GM21447 (cell line): Measurements from ENCODE around the gene TNFRSF14.
"Not testable (repeated sequence)": the region's sequence is repeated elsewhere in the genome, so short reads cannot be mapped to it uniquely, and the experiment has no call there.

ENCODE experiments used
- ATAC-seq: cut with Tn5 transposase; IDR thresholded peaks from one replicate; pipeline ENCODE4 v1.9.1; 2021; ENCODE audit not compliant: unreplicated experiment

The TNFRSF14 gene

DNA sequence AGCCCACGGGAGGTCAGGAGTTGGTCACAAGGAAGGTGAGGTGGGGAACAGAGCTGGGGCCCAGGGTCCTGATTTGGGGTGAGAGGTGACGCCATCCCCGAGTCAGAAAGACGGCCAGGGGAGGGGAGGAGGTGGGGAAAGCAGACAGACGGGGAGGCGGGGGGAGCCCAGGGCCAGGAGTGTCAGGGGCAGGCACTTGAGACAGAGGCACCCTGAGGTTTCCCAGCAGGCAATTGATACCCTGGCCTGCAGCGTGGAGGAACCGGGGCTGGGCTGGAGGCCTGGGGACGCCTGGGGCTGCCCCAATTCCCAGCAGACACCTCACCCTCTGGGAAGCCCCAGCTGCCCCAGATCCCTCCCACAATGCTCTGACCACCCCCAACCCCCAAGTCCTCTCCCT is 3.1 kb upstream of the TNFRSF14 start:
- ATAC-seq: not testable (repeated sequence)

DNA sequence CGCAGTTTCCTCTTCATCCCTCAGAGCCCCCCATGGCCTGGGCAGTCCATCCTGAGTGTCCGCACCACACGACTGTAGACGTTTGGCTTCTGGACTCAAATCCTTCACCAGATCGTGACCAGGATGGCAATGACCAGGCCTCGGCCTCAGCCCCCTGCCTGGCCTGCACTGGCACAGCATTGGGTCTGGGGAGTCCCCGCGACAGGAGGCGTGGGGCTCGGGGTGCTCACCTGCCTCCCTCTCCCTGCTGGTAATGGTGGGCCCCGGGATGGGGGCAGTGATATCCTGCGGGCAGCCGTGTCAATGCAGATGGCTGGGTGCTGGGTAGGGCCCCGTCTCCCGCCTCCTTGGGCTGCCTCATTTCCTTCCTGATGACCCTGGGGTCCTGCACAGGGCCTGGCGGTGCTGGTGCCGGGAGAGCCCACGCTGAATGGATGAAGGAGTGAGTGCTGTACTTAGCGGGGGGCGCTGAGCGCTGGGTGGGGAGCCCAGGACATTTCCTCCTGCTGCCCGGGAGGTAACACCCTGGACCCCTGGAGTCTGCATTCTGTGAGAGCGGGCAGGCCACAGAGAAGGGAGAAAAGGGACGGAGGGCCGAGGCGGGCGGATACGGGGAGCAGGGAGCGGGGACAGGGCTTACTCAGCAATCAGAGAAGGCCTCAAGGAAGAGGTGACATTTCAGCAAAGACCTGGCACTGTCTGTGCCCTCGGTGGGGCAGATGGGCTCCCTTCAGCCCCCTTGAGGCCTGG is 2.1 kb upstream of the TNFRSF14 start:
- no peak for ATAC-seq

DNA sequence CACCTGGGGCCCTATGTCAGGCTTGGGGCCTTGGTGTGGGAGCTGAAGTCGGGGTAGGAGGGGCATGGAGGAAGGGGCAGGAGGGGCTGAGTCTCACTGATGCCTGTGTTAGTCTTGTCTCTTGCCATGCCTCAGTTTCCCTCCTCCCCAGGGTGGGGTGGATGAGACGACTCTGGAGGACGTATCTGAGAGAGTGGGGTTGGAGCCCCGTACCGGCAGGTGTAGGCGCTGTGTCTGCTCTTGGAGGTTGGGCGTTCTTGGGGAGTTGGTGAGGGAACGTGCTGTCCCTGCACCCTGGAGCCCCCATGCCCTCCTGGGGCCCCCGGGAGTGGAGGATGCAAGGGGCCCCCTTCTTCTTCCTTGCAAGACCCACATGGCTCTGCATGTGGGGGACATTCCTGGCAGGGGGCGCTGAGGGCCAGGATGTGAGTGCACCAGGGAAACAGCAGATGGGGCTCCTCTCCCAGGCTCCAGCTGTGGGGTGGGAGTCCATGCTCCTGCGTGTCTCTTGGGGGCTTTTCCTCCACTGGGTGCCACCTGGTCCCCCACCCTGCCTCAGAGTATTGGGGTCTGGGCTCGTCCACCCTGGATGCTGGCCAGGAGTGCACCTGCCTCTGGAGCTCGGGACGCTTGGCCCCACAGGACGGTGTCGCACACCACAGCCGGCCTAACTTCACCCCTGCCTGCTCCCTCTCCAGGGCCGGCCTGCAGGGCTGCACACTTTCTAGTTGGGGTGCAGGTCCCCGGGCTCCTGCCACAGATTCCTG is 1.4 kb upstream of the TNFRSF14 start:
- no peak for ATAC-seq

GRCh38 chr1:2555634-2556276 is 416 bp upstream of the TNFRSF14 start:
- peak; percentile 43 for ATAC-seq

DNA sequence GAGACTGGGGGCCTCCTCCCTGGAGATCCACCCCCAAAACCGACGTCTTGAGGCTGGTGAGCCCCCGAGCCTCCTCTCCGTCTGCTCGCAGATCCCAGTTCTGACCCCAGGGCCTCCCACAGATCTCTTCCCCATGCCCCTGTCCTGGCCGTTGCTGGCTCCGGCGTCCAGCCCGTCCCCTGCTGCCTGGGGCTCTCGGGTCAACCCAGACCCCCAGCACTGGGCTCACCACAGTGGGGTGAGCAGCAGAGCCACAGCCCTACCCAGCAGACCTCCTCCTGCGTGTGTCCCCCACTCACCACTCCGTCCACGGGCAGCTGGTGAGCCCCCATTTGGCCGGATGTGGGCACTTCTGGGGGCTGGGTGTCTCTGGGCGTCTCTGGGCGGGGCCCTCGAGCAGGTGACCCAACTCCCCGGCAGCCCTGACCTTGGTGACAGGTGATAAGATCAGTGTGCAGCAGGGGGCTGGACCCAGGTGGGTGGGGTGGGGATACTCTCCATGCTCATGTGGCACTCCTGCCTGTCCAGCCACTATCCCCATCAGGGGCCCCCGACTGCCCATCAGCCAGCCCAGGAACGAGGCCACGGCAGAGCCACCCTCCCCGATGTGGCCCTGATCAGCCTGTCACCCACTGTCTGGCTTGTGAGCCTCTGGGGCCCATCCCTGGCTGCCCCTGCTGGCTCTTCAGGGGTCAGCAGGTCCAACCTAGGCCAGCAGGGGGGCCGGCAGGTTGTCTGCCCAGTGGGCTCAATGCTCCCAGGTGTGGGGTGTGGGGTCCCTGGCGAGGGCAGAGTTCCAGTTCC is 709 bp downstream of the TNFRSF14 start:
- no peak for ATAC-seq

DNA sequence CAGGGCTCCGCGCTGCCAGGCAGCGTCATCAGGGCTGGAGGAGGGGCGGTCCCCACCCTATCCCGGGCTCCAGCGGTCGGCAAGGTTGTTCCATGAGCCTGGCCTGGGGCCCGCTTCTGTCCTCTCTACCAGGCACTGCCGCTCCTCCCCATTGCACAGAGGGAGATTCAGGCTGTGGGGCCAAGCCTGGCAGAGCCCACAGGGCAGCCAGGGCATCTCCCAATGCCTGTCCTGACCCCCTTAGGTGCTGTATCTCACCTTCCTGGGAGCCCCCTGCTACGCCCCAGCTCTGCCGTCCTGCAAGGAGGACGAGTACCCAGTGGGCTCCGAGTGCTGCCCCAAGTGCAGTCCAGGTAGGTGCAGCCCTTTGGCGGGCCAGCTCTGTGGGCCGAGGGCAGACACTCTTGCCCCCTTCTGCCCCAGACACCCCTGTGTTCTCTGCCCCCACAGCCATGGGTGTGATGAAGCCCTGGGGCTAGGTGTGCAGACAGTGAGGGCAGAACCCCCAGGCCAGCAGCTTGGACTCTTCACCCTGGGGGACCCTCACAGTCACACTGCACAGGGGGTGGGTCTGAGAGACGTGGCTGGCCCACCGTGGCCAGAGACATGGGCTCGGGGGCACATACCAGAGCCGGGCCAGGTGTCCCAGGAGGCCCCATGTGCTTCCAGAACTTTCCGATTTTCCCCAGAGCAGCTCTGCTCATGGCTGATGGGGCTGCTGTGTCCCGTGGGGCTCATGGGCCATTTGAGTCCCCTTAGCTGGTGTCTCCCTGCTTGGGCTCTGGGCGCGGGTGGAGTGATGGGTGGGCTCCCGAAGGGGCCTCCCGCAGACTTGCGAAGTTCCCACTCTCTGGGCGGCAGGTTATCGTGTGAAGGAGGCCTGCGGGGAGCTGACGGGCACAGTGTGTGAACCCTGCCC is 1.6 kb downstream of the TNFRSF14 start:
- no peak for ATAC-seq

DNA sequence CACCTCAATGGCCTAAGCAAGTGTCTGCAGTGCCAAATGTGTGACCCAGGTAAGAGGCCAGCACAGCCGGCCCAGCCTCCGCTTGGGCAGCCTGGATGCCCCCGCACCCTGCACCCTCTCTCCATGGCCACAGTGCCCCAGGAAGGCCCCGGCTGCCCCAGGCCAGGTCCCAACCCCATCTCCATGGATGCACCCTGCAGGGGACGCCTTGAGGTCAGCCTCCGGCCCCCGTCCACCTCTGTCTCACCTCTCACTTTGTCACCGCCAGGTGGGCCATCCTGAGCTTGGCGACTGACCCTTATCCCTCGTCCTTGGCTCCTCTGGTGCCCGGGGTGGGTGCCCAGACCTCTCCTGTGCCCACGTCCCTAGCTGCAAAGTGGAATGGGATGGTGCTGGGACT is 2.2 kb downstream of the TNFRSF14 start:
- ATAC-seq: no peak

DNA sequence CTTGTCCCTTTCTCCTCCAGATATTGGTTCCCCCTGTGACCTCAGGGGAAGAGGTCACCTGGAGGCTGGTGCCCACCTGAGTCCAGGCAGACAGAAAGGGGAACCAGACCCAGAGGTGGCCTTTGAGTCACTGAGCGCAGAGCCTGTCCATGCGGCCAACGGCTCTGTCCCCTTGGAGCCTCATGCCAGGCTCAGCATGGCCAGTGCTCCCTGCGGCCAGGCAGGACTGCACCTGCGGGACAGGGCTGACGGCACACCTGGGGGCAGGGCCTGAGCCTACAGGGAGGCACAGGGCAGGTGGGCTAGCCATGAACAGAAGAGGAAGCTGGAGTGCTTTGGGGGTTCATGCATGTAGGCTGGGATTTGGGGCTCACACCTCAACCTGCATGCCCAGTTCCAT is 2.7 kb downstream of the TNFRSF14 start:
- no peak for ATAC-seq

- ATAC-seq: no peak
Measured at GRCh38 chr1:2559509-2560298, 3.5 kb downstream of the TNFRSF14 start.

- ATAC-seq: no peak
Measured at GRCh38 chr1:2560299-2561073, 4.3 kb downstream of the TNFRSF14 start.

GRCh38 chr1:2561446-2561845 is 5.3 kb downstream of the TNFRSF14 start:
- ATAC-seq: no peak

DNA sequence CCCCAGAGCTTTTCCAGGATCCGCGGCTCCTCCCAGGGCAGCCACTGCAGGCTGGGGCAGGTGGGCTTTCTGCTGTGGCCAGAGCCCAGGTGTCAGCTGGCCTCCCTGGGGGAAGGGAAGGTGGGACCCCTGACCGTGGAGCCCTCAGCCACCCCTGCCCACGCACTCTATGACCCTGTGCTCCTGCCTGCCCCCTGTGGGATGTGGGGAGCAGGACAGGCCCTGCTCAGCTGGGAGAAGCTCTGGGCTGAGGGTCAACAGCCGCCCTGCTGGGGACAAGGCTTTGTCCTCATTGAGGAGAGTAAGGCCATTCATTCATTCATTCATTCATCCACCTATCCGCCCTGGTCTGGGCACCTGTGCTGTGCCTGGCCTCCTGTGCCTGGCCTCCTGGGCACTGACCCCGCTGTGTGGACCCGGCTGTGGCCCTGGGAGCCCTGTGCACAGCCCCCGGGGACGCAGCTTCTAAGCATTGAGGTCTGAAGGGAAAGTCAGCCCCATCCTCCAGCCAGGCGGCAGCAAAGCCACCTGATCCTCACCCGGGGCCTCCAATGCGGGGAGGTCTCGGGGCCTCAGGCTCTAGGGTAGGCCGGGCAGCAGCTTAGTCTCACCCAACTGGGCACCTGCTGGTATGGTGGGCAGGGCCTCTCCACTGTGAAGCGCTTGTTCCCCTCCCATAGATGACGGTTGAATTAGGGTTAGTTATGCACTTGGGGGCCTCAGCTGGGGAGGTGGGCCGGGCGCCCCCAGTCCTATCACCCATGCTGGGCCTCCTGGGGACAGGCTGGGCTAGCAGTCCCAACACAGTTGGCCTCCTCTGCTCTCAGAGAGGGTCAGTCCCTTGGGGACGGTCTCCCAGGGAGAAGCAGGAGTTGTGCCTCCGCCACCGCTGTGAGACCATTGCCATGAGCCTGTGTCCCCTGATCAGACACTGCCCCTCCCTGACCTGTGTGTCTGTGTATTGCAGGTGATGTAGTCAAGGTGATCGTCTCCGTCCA is 6.0 kb downstream of the TNFRSF14 start:
- no peak for ATAC-seq

- ATAC-seq: no peak
Measured at GRCh38 chr1:2563205-2563604, 7.0 kb downstream of the TNFRSF14 start.

GRCh38 chr1:2564006-2564814 is 8.0 kb downstream of the TNFRSF14 start:
- no peak for ATAC-seq

DNA sequence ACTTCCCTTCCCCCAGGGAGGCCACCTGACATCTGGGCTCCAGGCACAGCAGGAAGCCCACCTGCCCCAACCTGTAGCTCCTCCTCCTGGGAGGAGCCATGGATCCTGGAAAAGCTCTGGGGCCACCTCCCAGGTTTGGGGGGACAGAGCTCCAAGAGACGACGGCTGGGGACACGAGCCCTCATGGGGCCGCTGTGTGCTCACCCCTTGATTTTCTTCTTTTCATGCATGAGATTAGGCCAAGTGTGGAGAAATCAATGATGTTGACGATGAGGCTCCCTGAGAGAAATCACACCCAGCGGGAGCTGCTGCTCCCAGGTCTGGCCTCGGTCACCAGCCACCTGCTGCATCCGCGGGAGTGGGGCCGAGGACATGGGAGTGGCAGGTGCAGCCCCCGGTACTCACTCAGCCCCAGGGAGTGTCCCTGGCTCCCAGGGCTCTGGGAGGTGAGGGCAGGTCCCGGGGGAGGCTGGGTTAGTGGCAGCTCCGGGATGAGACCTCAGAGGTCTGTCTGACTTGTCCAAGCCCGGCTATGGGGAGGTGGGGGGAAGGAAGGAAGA is 8.7 kb downstream of the TNFRSF14 start:
- ATAC-seq: no peak
